Breast epithelium (tissue), 4 donors: ENCODE results near the gene LILRA6. TPM values are rescaled to one million over a fixed set of nuclear protein-coding genes. Genes with fewer than 3 reads are reported as not detected.
"Not testable (repeated sequence)": the region's sequence is repeated elsewhere in the genome, so short reads cannot be mapped to it uniquely, and the experiment has no call there.

ENCODE experiments used
- DNase-seq, 2 donors: peaks; one replicate each; pipeline ENCODE4 v3.0.0-alpha.2; 2019; ENCODE audit warnings: low spot score in 2 of 2
- H3K27ac ChIP-seq, 2 donors: fragments of 200-600 bp; sonication (generic) in 1 of 2; one replicate each; pipeline ENCODE4 v1.5.1; 2016 to 2019; ENCODE audit warnings: mild to moderate bottlenecking in 1 of 2
- H3K27me3 ChIP-seq, 2 donors: fragments of 200-600 bp; sonication (generic) in 1 of 2; one replicate each; pipeline versions ENCODE4 v1.5.1 to v1.6.0; 2017 to 2019; ENCODE audit warnings: control low read depth in 1 of 2, mild to moderate bottlenecking in 1 of 2
- H3K36me3 ChIP-seq: fragments of 200-600 bp; one replicate; pipeline ENCODE4 v1.5.1; 2019
- H3K4me1 ChIP-seq, 2 donors: fragments of 200-600 bp; sonication (generic); one replicate each; pipeline ENCODE4 v1.5.1; 2016 to 2019; ENCODE audit warnings: control low read depth in 1 of 2
- H3K4me3 ChIP-seq, 3 donors: fragments of 200-600 bp; sonication (generic); 1 replicate in 2 of 3; 2 replicates in 1 of 3; pipeline ENCODE4 v1.5.1; 2016 to 2019; ENCODE audit warnings: mild to moderate bottlenecking in 3 of 3, moderate library complexity in 2 of 3
- H3K9me3 ChIP-seq, 2 donors: fragments of 200-600 bp; sonication (generic) in 1 of 2; one replicate each; pipeline ENCODE4 v1.5.1; 2016 to 2019; ENCODE audit warnings: control low read depth in 1 of 2
- POLR2A ChIP-seq: fragments of 450-650 bp; IDR thresholded peaks from one replicate; pipeline ENCODE4 v1.6.1; 2016; ENCODE audit warnings: antibody characterized with exemption, mild to moderate bottlenecking, moderate library complexity
- POLR2AphosphoS5 ChIP-seq, 3 donors: sonication (generic); formaldehyde crosslinking; IDR thresholded peaks; one replicate each; pipeline ENCODE4 v1.6.1; 2017; ENCODE audit warnings: antibody characterized with exemption in 3 of 3
- intact Hi-C: fragments of 100-400 bp; cut with DNase I; formaldehyde crosslinking; loops from one replicate; pipeline ENCODE4 v1.15.1; 2023; ENCODE audit warnings: low total_unique reads
- total RNA-seq, 3 donors: library from RNA; depleted of rRNA; stranded (reverse); fragments of >200 nt; gene quantifications; one replicate each; pipeline ENCODE4 v1.1.0, GENCODE V29; 2016
- TF ChIP-seq, protein P1 (sequence below), 3 donors: fragments of 450-650 bp; IDR thresholded peaks; one replicate each; pipeline ENCODE4 v1.5.1; 2016 to 2017; ENCODE audit warnings: antibody characterized with exemption in 3 of 3, mild to moderate bottlenecking in 3 of 3, moderate library complexity in 3 of 3

The LILRA6 gene
- total RNA-seq, 3 donors from 2014 or later = 1.3 to 2.9 (median 1.8) TPM

DNA sequence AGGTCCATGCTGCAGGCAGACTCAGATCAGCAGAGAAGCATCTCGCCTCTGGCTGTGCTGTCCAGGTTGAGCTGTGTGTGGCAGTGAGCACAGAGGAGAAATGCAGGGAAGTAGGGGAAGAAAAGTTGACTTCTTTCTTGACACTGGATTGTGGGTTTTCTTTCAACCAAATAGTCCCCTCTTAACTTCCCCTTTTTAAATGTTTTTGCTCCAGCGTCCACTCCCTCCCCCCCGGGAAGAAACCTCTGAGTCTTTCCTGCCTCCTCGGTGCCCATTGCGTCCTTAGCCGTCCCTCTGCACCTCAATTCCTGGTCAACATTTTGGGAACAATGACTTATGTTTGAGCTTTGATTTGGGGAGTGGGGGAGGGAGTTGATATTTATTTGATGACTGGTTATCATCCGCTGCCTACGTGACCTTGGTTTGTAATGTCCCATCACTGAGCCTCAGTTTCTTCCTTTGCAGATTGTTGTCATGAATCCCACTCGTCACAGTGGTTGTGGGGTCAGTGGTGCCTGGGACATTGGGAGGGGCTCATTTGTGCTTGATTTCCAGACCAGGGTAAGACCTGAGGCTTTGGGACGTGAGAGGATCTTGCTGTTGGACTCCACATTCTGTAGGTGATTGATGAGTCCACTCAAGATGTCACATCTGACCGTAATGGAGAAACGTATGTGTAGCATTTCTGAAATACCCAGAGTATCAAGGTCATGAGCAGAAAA is 38.6 kb upstream of the LILRA6 start, which contains the start of gene LILRB2:
Gene LILRB2 (minus strand): TSS at position 104 of the 722 bp plus-strand sequence. CDS start 614 bp downstream, outside the sequence.
- Histone ChIP-seq H3K27ac (no peak within 1 kb of the TSS), H3K4me3 (peak within 1 kb of the TSS in 1 of 3 donors; percentile 17)

DNA sequence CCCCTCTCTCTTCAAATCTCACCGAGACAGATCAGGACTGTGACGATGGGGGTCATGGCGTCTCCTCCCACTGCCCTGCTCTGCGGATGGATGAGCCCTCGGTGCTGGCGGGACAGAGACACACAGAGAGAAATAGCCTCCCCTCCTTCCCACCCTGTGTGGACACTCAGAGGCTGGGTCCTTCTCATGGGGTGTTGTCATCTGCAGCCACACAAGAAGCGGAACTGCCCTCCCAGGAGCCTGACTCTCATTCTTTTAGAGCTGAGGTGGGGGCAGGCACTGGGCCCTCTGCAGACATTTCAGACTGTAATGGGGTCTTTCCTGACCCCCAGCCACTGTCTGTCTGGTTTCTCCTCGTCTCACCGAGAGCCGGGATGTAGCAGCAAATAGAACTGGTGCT is 37.9 kb upstream of the LILRA6 start:
- Histone ChIP-seq H3K4me3 (peak overlapping the region in 1 of 3 donors; percentile 17), H3K27me3 (peaks cover 0 to 48% of the 10 kb centered on the region in 2 donors)
- H3K36me3 ChIP-seq, intact Hi-C loops, H3K4me1 ChIP-seq, DNase-seq, H3K27ac ChIP-seq, H3K9me3 ChIP-seq: not testable (repeated sequence)

More for the DNA sequence above, 38.6 kb upstream of the LILRA6 start, which contains the start of gene LILRB2:
- H3K4me1 ChIP-seq = no peaks in the 10 kb centered on the region
- no peaks in the 10 kb centered on the region for H3K9me3 ChIP-seq
- no peak for DNase-seq
- no peaks in the 10 kb centered on the region for H3K36me3 ChIP-seq
- peaks cover 0 to 45% of the 10 kb centered on the region in 2 donors for H3K27me3 ChIP-seq
- TF ChIP-seq, protein P1, sequence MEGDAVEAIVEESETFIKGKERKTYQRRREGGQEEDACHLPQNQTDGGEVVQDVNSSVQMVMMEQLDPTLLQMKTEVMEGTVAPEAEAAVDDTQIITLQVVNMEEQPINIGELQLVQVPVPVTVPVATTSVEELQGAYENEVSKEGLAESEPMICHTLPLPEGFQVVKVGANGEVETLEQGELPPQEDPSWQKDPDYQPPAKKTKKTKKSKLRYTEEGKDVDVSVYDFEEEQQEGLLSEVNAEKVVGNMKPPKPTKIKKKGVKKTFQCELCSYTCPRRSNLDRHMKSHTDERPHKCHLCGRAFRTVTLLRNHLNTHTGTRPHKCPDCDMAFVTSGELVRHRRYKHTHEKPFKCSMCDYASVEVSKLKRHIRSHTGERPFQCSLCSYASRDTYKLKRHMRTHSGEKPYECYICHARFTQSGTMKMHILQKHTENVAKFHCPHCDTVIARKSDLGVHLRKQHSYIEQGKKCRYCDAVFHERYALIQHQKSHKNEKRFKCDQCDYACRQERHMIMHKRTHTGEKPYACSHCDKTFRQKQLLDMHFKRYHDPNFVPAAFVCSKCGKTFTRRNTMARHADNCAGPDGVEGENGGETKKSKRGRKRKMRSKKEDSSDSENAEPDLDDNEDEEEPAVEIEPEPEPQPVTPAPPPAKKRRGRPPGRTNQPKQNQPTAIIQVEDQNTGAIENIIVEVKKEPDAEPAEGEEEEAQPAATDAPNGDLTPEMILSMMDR (IDR thresholded peaks at IDR 0.05) = no peak
- TF ChIP-seq POLR2A (no peak), POLR2AphosphoS5 (IDR thresholded peaks at IDR 0.05) (no peak)
- intact Hi-C loops = no loop called here

DNA sequence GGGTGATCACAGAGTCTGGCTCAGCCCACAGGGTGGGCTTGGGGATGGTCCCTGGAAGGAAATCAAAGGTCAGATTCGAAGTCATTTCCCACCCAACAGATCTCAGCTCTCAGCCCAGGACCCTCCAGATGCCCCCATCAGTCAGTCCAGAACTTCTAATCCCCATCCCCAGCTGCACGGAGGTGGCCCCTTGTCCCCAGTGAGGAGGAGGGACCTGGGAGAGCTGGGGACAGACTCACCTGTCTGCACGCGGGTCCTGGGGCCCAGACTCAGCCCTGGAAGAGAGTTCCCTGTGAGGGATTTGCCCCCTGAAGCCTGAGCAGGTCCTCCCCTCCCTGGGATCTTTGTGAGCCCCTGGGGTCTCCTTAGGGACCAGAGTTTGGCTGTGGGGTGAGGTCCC is 37.4 kb upstream of the LILRA6 start:
- H3K9me3 ChIP-seq, DNase-seq, intact Hi-C loops, H3K27ac ChIP-seq, H3K4me1 ChIP-seq, H3K36me3 ChIP-seq: not testable (repeated sequence)
- peaks cover 0 to 48% of the 10 kb centered on the region in 2 donors for H3K27me3 ChIP-seq
- H3K4me3 ChIP-seq = peak overlapping the region in 1 of 3 donors; percentile 7

DNA sequence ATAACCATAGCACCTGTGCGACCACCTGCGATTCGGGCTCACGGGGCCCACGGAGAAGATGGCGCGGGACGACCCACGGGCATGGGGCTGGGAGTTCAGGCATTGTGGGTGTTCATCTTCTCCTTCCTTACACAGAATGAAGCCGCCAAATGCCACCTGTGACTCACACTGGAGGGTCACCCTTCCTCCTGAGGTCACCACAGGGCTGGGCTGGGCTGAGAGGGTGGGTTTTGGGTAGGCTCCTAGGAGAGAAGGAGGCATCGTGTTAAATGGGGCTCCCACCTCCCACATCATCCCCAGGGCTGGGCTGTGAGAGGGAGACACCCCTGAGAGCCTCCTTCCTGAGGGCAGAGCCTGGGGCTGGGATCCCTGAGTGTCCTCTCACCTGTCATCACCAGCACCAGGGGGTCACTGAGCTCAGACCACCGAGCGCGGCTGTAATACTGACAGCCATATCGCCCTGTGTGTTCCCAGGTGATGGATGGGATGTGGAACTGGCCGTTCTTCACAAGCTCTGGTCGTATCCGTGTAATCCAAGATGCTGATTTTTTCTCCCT is 36.9 kb upstream of the LILRA6 start:
- H3K27me3 ChIP-seq = peaks cover 0 to 48% of the 10 kb centered on the region in 2 donors
- H3K9me3 ChIP-seq = no peaks in the 10 kb centered on the region
- no peak for DNase-seq
- no peak overlapping the region for H3K4me3 ChIP-seq
- TF ChIP-seq POLR2A (no peak), POLR2AphosphoS5 (IDR thresholded peaks at IDR 0.05) (no peak)
- TF ChIP-seq, protein P1 (IDR thresholded peaks at IDR 0.05) = no peak
- no peaks in the 10 kb centered on the region for H3K36me3 ChIP-seq
- intact Hi-C loops = loop anchor here (2.0 kb wide), 1 partner anchor 41 kb away; no protein-coding TSS in a partner anchor
- no peak overlapping the region for H3K27ac ChIP-seq
- H3K4me1 ChIP-seq = no peaks in the 10 kb centered on the region

DNA sequence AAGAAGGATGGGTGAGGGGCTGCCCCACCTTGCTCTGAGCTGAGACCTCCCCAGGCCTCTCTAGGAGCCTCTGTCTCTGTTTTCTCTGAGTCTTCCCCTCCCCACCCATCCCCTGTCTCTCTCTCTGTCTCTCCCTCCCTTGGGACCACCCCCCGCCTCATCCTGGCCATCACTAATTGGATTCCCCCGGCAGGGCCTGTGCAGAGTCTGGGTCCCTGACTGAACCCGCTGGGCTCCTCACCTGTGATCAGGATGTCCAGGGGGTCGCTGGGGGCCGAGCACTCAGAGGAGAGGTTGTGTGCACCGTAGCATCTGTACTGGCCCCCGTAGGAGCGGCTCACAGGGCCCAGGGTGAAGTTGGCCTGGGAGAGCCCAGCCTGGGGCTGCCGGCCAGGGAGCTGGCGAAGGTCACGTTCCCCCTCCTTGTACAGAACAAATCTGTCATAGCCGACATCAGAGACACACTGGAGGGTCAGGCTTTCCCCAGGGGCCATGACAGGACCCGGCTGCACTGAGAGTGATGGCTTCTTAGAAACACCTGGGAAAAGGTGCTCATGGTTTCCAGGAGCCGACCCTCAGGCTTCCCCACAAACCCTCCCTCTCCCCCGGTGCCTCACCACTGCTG is 36.1 kb upstream of the LILRA6 start:
- H3K27me3 ChIP-seq = peaks cover 0 to 48% of the 10 kb centered on the region in 2 donors
- H3K4me3 ChIP-seq, H3K36me3 ChIP-seq, H3K9me3 ChIP-seq, H3K4me1 ChIP-seq, H3K27ac ChIP-seq, DNase-seq: not testable (repeated sequence)
- intact Hi-C loops = loop anchor here (2.0 kb wide), 1 partner anchor 42 kb away; no protein-coding TSS in a partner anchor

DNA sequence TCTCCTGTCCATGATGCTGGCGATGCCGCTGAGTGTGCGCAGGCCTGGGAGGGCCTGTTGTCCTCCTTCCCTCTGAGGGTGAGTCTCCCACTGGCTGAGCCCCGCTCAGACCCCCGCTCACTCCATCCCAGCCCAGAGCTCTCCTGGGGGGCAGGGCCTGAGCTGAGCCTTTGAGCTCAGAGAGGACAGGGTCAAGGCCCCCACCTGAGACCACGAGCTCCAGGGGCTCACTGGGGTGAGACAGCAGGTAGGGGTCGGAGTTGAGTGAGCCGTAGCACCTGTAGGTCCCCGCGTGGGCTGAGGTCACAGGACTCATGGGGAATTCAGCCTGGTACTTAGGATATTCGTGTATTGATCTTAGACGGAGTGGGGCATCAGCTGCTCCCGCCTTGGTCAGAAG is 35.5 kb upstream of the LILRA6 start:
- H3K9me3 ChIP-seq, H3K36me3 ChIP-seq, H3K4me3 ChIP-seq, DNase-seq, H3K4me1 ChIP-seq, H3K27ac ChIP-seq: not testable (repeated sequence)
- peaks cover 0 to 44% of the 10 kb centered on the region in 2 donors for H3K27me3 ChIP-seq
- intact Hi-C loops = loop anchor here (2.0 kb wide), 1 partner anchor 43 kb away; no protein-coding TSS in a partner anchor

DNA sequence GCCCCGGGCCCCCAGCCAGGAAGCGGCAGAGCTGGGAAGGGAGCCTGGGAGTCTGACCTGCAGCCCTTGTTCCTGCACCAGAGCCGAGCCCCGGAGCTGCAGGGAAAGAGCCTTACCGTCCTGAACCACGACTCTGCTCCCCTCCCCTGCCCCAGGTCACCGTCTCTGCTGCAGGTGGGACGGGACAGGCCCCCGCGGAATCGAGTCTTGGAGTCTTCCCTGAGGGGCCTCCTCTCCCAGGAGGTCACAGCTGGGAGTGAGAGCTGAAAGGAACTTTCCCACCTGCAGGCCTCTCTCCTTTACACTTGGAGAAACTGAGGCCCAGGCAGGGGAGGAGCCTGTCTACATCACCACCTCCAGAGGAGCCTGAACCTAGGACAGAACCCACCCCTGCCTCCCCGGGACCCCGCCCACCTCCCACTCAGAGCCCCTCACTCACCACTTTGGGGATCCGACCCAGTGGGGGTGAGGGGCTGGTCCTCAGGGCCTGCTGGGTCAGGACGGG is 34.6 kb upstream of the LILRA6 start:
- H3K27me3 ChIP-seq = peaks cover 0 to 37% of the 10 kb centered on the region in 2 donors
- intact Hi-C loops, H3K36me3 ChIP-seq, H3K27ac ChIP-seq, DNase-seq, H3K4me3 ChIP-seq, H3K4me1 ChIP-seq, H3K9me3 ChIP-seq: not testable (repeated sequence)
